Mesenchymal stem cell (in vitro differentiated cells and primary cell): ENCODE results near the gene CDH4.

ENCODE experiments used
- DNase-seq: peaks from one replicate; pipeline ENCODE4 v3.0.0-alpha.2; 2013
- H2AFZ ChIP-seq: one replicate; pipeline ENCODE4 v1.6.1; 2013; ENCODE audit warnings: low read depth, mild to moderate bottlenecking, control low read depth, inconsistent platforms, low read length, moderate library complexity
- H2AK5ac ChIP-seq: 2 replicates; pipeline ENCODE4 v1.6.1; 2013; ENCODE audit warnings: low read length, moderate library complexity, mild to moderate bottlenecking, inconsistent platforms; ENCODE audit not compliant: severe bottlenecking
- H2BK120ac ChIP-seq: one replicate; pipeline ENCODE4 v1.6.1; 2013; ENCODE audit warnings: low read depth, mild to moderate bottlenecking, inconsistent platforms, low read length, moderate library complexity
- H2BK12ac ChIP-seq, 2 experiments: one replicate each; pipeline ENCODE4 v1.6.1; 2013; ENCODE audit warnings: inconsistent platforms in 2 of 2, low read length in 2 of 2, mild to moderate bottlenecking in 2 of 2, moderate library complexity in 2 of 2, control low read depth in 1 of 2
- H2BK15ac ChIP-seq: one replicate; pipeline ENCODE4 v1.6.1; 2013; ENCODE audit warnings: mild to moderate bottlenecking, low read depth, inconsistent platforms; ENCODE audit not compliant: poor library complexity, severe bottlenecking
- H2BK5ac ChIP-seq: 2 replicates; pipeline ENCODE4 v1.6.1; 2013; ENCODE audit warnings: low read depth, mild to moderate bottlenecking, low read length, control low read depth, inconsistent platforms; ENCODE audit not compliant: poor library complexity, severe bottlenecking
- H3K14ac ChIP-seq, 2 experiments: one replicate each; pipeline ENCODE4 v1.6.1; 2013; ENCODE audit warnings: inconsistent platforms in 2 of 2, low read length in 2 of 2, control low read depth in 1 of 2, mild to moderate bottlenecking in 1 of 2, moderate library complexity in 1 of 2
- H3K18ac ChIP-seq, 2 experiments: one replicate each; pipeline ENCODE4 v1.6.1; 2013; ENCODE audit warnings: inconsistent platforms in 2 of 2, low read length in 2 of 2, control low read depth in 1 of 2, low read depth in 1 of 2, mild to moderate bottlenecking in 1 of 2
- H3K23ac ChIP-seq, 2 experiments: one replicate each; pipeline ENCODE4 v1.6.1; 2013; ENCODE audit warnings: inconsistent platforms in 2 of 2, low read length in 2 of 2, mild to moderate bottlenecking in 2 of 2, moderate library complexity in 2 of 2, control low read depth in 1 of 2
- H3K27ac ChIP-seq: 2 replicates; pipeline ENCODE4 v1.5.1; 2013; ENCODE audit warnings: mild to moderate bottlenecking, moderate library complexity, low read length, control low read depth, inconsistent platforms; ENCODE audit not compliant: poor library complexity, severe bottlenecking
- H3K27me3 ChIP-seq, 2 experiments: 2 replicates each; pipeline versions ENCODE4 v1.6.1 to v1.7.0; 2013; ENCODE audit warnings: low read length in 2 of 2, mild to moderate bottlenecking in 2 of 2, moderate library complexity in 2 of 2, control low read depth in 1 of 2, inconsistent platforms in 1 of 2; ENCODE audit not compliant: control insufficient read depth in 1 of 2, insufficient read depth in 1 of 2
- H3K36me3 ChIP-seq, 2 experiments: 2 replicates each; pipeline versions ENCODE4 v1.6.1 to v1.7.0; 2013; ENCODE audit warnings: low read length in 2 of 2, control low read depth in 1 of 2, inconsistent platforms in 1 of 2, low read depth in 1 of 2, mild to moderate bottlenecking in 1 of 2; ENCODE audit not compliant: insufficient read depth in 2 of 2, control insufficient read depth in 1 of 2
- H3K4ac ChIP-seq, 2 experiments: one replicate each; pipeline ENCODE4 v1.6.1; 2013; ENCODE audit warnings: inconsistent platforms in 2 of 2, low read length in 2 of 2, mild to moderate bottlenecking in 2 of 2, moderate library complexity in 2 of 2, control low read depth in 1 of 2, low read depth in 1 of 2
- H3K4me1 ChIP-seq: 2 replicates; pipeline ENCODE4 v1.6.1; 2013; ENCODE audit warnings: low read depth, low read length, control low read depth; ENCODE audit not compliant: control insufficient read depth, insufficient read depth
- H3K4me2 ChIP-seq: 2 replicates; pipeline ENCODE4 v1.6.1; 2013; ENCODE audit warnings: low read length, mild to moderate bottlenecking, inconsistent platforms; ENCODE audit not compliant: poor library complexity, severe bottlenecking
- H3K4me3 ChIP-seq, 2 experiments: 2 replicates each; pipeline versions ENCODE4 v1.5.1 to v1.7.0; 2013; ENCODE audit warnings: low read length in 2 of 2, mild to moderate bottlenecking in 2 of 2, control low read depth in 1 of 2, low read depth in 1 of 2; ENCODE audit not compliant: insufficient read depth in 1 of 2
- H3K79me1 ChIP-seq: replicated peaks from 2 replicates; pipeline ENCODE4 v1.6.1; 2013; ENCODE audit warnings: mild to moderate bottlenecking, control low read depth, low read length, inconsistent platforms; ENCODE audit not compliant: poor library complexity, severe bottlenecking
- H3K9ac ChIP-seq: 2 replicates; pipeline ENCODE4 v1.7.0; 2013; ENCODE audit warnings: mild to moderate bottlenecking, low read length, moderate library complexity
- H3K9me3 ChIP-seq: 2 replicates; pipeline ENCODE4 v1.7.0; 2013; ENCODE audit warnings: mild to moderate bottlenecking, low read length; ENCODE audit not compliant: control insufficient read depth
- H4K8ac ChIP-seq: one replicate; pipeline ENCODE4 v1.6.1; 2013; ENCODE audit warnings: inconsistent platforms, mild to moderate bottlenecking, low read length, moderate library complexity
- H4K91ac ChIP-seq: one replicate; pipeline ENCODE4 v1.6.1; 2013; ENCODE audit warnings: mild to moderate bottlenecking, low read length, inconsistent platforms
- WGBS: methylation state at CpG from one replicate; pipeline ENCODE4 v1.1.7; 2013; ENCODE audit warnings: mixed read lengths; 5-methylcytosine and 5-hydroxymethylcytosine counted together

CDH4 gene

GRCh38 chr20:61815678-61816077, 563.6 kb downstream of the CDH4 start:
- H3K4me2 ChIP-seq: no peak overlapping the region
- H2BK120ac ChIP-seq: no peak overlapping the region
- H2BK15ac ChIP-seq: no peak overlapping the region
- 92% methylated on average over 12 of the region's 12 CpGs for WGBS
- H3K9me3 ChIP-seq: no peaks in the 10 kb centered on the region
- H2AK5ac ChIP-seq: no peak overlapping the region
- H3K4me3 ChIP-seq: no peak overlapping the region
- no peak overlapping the region for H2BK5ac ChIP-seq
- no peaks in the 10 kb centered on the region for H3K36me3 ChIP-seq
- H3K18ac ChIP-seq: no peak overlapping the region
- no peak overlapping the region for H3K23ac ChIP-seq
- H4K91ac ChIP-seq: no peak overlapping the region
- no peak overlapping the region for H3K9ac ChIP-seq
- H3K4ac ChIP-seq: no peak overlapping the region
- H2AFZ ChIP-seq: no peak overlapping the region
- H2BK12ac ChIP-seq: no peak overlapping the region
- H3K79me1 ChIP-seq: no peaks in the 10 kb centered on the region
- H3K14ac ChIP-seq: no peak overlapping the region
- H4K8ac ChIP-seq: no peak overlapping the region
- H3K4me1 ChIP-seq: peaks cover 2% of the 10 kb centered on the region
- peaks cover 7 to 13% of the 10 kb centered on the region in 2 experiments for H3K27me3 ChIP-seq
- no peak for DNase-seq
- no peak overlapping the region for H3K27ac ChIP-seq

- Histone ChIP-seq H3K9me3 (no peaks in the 10 kb centered on the region), H3K4me1 (peaks cover 4% of the 10 kb centered on the region), H3K36me3 (no peaks in the 10 kb centered on the region), H3K18ac (no peak overlapping the region), H3K27ac (no peak overlapping the region), H3K4me2 (no peak overlapping the region), H2AFZ (no peak overlapping the region), H3K9ac (no peak overlapping the region), H4K8ac (no peak overlapping the region), H2AK5ac (no peak overlapping the region), H2BK12ac (no peak overlapping the region), H3K4ac (no peak overlapping the region), H3K23ac (no peak overlapping the region), H3K4me3 (no peak overlapping the region), H3K14ac (no peak overlapping the region), H3K79me1 (no peaks in the 10 kb centered on the region), H2BK5ac (no peak overlapping the region), H2BK120ac (no peak overlapping the region), H3K27me3 (peaks cover 7% of the 10 kb centered on the region in 2 experiments), H4K91ac (no peak overlapping the region), H2BK15ac (no peak overlapping the region)
- WGBS: 83% methylated on average over 25 of the region's 25 CpGs
- no peak for DNase-seq
Observed at GRCh38 chr20:61816606-61817460, 564.8 kb downstream of the CDH4 start.

GRCh38 chr20:61817575-61817974, 565.5 kb downstream of the CDH4 start:
- WGBS: 87% methylated on average over 13 of the region's 13 CpGs
- H3K4me3 ChIP-seq: no peak overlapping the region

GRCh38 chr20:61818746-61819573, 566.9 kb downstream of the CDH4 start:
- H4K91ac ChIP-seq: no peak overlapping the region
- H2BK5ac ChIP-seq: no peak overlapping the region
- no peak overlapping the region for H2AK5ac ChIP-seq
- WGBS: 90% methylated on average over 31 of the region's 32 CpGs
- H3K9ac ChIP-seq: no peak overlapping the region
- H3K9me3 ChIP-seq: peaks cover 4% of the 10 kb centered on the region
- H2BK12ac ChIP-seq: no peak overlapping the region
- no peak for DNase-seq
- no peaks in the 10 kb centered on the region for H3K79me1 ChIP-seq
- H3K4me2 ChIP-seq: no peak overlapping the region
- H2BK120ac ChIP-seq: no peak overlapping the region
- peaks cover 7% of the 10 kb centered on the region in 2 experiments for H3K27me3 ChIP-seq
- H3K4me3 ChIP-seq: no peak overlapping the region
- H3K23ac ChIP-seq: no peak overlapping the region
- no peaks in the 10 kb centered on the region for H3K36me3 ChIP-seq
- no peak overlapping the region for H2BK15ac ChIP-seq
- H2AFZ ChIP-seq: no peak overlapping the region
- no peak overlapping the region for H3K4ac ChIP-seq
- H3K27ac ChIP-seq: no peak overlapping the region
- no peak overlapping the region for H4K8ac ChIP-seq
- peaks cover 6% of the 10 kb centered on the region for H3K4me1 ChIP-seq
- H3K18ac ChIP-seq: no peak overlapping the region
- H3K14ac ChIP-seq: no peak overlapping the region

More at GRCh38 chr20:61817575-61817974, 565.5 kb downstream of the CDH4 start:
- Histone ChIP-seq H2AK5ac (no peak overlapping the region), H3K9ac (no peak overlapping the region), H3K27ac (no peak overlapping the region), H3K4me2 (no peak overlapping the region), H2AFZ (no peak overlapping the region), H3K9me3 (no peaks in the 10 kb centered on the region), H2BK5ac (no peak overlapping the region), H3K79me1 (no peaks in the 10 kb centered on the region), H3K36me3 (no peaks in the 10 kb centered on the region), H3K23ac (no peak overlapping the region), H4K8ac (no peak overlapping the region), H2BK120ac (no peak overlapping the region), H4K91ac (no peak overlapping the region), H3K4me1 (peaks cover 6% of the 10 kb centered on the region), H3K14ac (no peak overlapping the region), H2BK12ac (no peak overlapping the region), H3K18ac (no peak overlapping the region), H3K27me3 (peaks cover 7% of the 10 kb centered on the region in 2 experiments), H2BK15ac (no peak overlapping the region), H3K4ac (no peak overlapping the region)
- DNase-seq: no peak
